Activated T-cell treated with anti-CD3 and anti-CD28 coated beads for 4 hours (primary cell): ENCODE data around the gene USP49.

Experiments
- DNase-seq: peaks from one replicate; pipeline ENCODE4 v3.0.0-alpha.2; 2020

Gene USP49

GRCh38 chr6:41748542-41748941, 146.6 kb downstream of the USP49 start:
- DNase-seq = no peak

GRCh38 chr6:41748102-41748477, 147.1 kb downstream of the USP49 start:
- DNase-seq = no peak

- no peak for DNase-seq
Measured at GRCh38 chr6:41747256-41748101, 147.7 kb downstream of the USP49 start, which contains the start of gene PGC. PGC (minus strand) TSS chr6:41747397; CDS start chr6:41747334, 63 bp downstream.

- DNase-seq = no peak
Measured at GRCh38 chr6:41746107-41746506, 149.1 kb downstream of the USP49 start.

- DNase-seq = no peak
Measured at GRCh38 chr6:41744236-41744787, 150.9 kb downstream of the USP49 start.

- no peak for DNase-seq
Measured at GRCh38 chr6:41743406-41744235, 151.6 kb downstream of the USP49 start.

- no peak for DNase-seq
Measured at GRCh38 chr6:41741625-41742490, 153.3 kb downstream of the USP49 start.

- no peak for DNase-seq
Measured at GRCh38 chr6:41740366-41741162, 154.6 kb downstream of the USP49 start.
